HUES64 (cell line): ENCODE data around the gene TBCCD1.

Experiments used
- H3K27ac ChIP-seq: 2 replicates; pipeline ENCODE4 v1.7.0; 2013; ENCODE audit warnings: low read depth, low read length, inconsistent platforms
- H3K27me3 ChIP-seq: 2 replicates; pipeline ENCODE4 v1.6.1; 2013; ENCODE audit warnings: mild to moderate bottlenecking, low read length; ENCODE audit not compliant: insufficient read depth
- H3K36me3 ChIP-seq: 2 replicates; pipeline ENCODE4 v1.6.1; 2013; ENCODE audit warnings: mild to moderate bottlenecking, low read length; ENCODE audit not compliant: insufficient read depth
- H3K4me1 ChIP-seq: 2 replicates; pipeline ENCODE4 v1.6.1; 2013; ENCODE audit warnings: mild to moderate bottlenecking, low read length, moderate library complexity; ENCODE audit not compliant: insufficient read depth
- H3K4me3 ChIP-seq: 2 replicates; pipeline ENCODE4 v1.5.1; 2013; ENCODE audit warnings: mild to moderate bottlenecking, low read length, moderate library complexity
- H3K9ac ChIP-seq: 2 replicates; pipeline ENCODE4 v1.6.1; 2013; ENCODE audit warnings: mild to moderate bottlenecking, low read depth, low read length
- H3K9me3 ChIP-seq: 2 replicates; pipeline ENCODE4 v1.6.1; 2013; ENCODE audit warnings: low read depth, low read length; ENCODE audit not compliant: insufficient read depth
- WGBS: fragments of 150-250, 120-280 bp; methylation state at CpG from one replicate; pipeline ENCODE4 v1.1.7; 2013; ENCODE audit warnings: missing lambda C conversion rate; 5-methylcytosine and 5-hydroxymethylcytosine counted together

The TBCCD1 gene

GRCh38 chr3:186514296-186515002 is 52.7 kb downstream of the TBCCD1 start:
- no peak overlapping the region for H3K4me3 ChIP-seq
- H3K4me1 ChIP-seq = no peaks in the 10 kb centered on the region
- no peak overlapping the region for H3K9ac ChIP-seq
- H3K27me3 ChIP-seq = no peaks in the 10 kb centered on the region
- H3K9me3 ChIP-seq = no peaks in the 10 kb centered on the region
- no peak overlapping the region for H3K27ac ChIP-seq
- no peaks in the 10 kb centered on the region for H3K36me3 ChIP-seq
- WGBS = 82% methylated on average over 3 of the region's 3 CpGs

DNA sequence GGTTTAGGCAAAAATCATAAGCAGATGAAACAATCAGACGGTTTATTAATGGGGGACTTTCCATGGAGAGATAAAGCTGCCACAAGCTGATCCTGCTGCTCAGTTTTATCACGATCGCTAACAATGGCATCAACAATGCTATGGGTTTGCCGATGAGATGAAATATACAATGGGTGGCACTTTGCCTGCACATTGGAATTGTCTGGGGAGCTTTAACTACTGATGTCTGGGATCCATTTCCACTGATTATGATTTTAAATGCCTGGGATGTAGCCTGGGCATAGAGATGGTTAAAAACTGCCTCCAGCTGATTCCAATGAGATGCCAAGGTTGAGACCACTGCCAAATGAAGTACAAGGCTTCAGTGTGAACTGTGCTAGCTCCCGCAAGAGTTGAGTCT is 53.8 kb downstream of the TBCCD1 start:
- H3K4me1 ChIP-seq = no peaks in the 10 kb centered on the region
- WGBS = 91% methylated on average over 5 of the region's 5 CpGs
- H3K27me3 ChIP-seq = no peaks in the 10 kb centered on the region

DNA sequence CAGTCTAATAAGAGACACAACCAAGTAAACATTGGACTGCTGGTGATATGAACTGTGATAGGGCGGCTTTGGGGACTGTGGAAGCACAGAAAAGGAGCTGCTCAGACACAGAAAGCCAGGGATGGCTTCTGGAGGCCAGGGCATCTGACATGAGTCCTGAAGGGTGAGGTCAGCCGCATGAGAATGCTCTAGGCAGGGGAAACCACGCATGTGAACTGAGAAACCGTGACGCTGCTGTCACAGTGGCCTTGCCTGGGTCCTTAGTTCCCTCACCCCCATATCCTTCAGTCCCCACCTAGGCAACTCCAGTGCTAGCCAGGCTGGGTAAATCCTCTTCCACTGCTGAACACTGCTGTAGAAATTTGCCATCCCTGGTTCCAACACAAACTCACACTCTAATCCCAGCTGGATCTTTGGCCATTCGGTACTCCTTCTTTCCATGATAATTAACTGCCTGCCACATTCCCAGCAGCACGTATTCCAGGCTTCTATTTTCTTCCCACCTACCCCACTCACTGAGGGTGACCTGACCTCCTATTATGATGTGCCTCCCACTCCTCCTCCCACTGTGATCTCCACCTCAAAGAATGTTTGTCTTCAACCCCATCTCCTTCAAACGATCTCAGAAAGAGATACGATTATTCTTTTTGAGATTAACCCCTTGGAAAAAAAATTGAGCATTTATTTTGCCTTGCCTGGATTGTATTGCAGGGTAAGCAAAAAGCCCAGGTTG is 54.4 kb downstream of the TBCCD1 start:
- H3K4me1 ChIP-seq = no peaks in the 10 kb centered on the region
- no peak overlapping the region for H3K9ac ChIP-seq
- no peaks in the 10 kb centered on the region for H3K9me3 ChIP-seq
- no peak overlapping the region for H3K4me3 ChIP-seq
- no peaks in the 10 kb centered on the region for H3K27me3 ChIP-seq
- H3K27ac ChIP-seq = no peak overlapping the region
- WGBS = 49% methylated on average over 9 of the region's 9 CpGs
- no peaks in the 10 kb centered on the region for H3K36me3 ChIP-seq

More for the DNA sequence above, 53.8 kb downstream of the TBCCD1 start:
- Histone ChIP-seq H3K4me3 (no peak overlapping the region), H3K27ac (no peak overlapping the region), H3K36me3 (no peaks in the 10 kb centered on the region), H3K9ac (no peak overlapping the region), H3K9me3 (no peaks in the 10 kb centered on the region)

GRCh38 chr3:186511702-186512101 is 55.4 kb downstream of the TBCCD1 start:
- Histone ChIP-seq H3K4me1 (no peaks in the 10 kb centered on the region), H3K27me3 (no peaks in the 10 kb centered on the region), H3K36me3 (no peaks in the 10 kb centered on the region), H3K27ac (no peak overlapping the region), H3K9me3 (no peaks in the 10 kb centered on the region), H3K9ac (no peak overlapping the region), H3K4me3 (no peak overlapping the region)
- WGBS = 81% methylated on average over 5 of the region's 5 CpGs

- 97% methylated on average over 4 of the region's 4 CpGs for WGBS
- no peaks in the 10 kb centered on the region for H3K27me3 ChIP-seq
- no peaks in the 10 kb centered on the region for H3K4me1 ChIP-seq
- no peaks in the 10 kb centered on the region for H3K36me3 ChIP-seq
- no peak overlapping the region for H3K9ac ChIP-seq
- no peaks in the 10 kb centered on the region for H3K9me3 ChIP-seq
- no peak overlapping the region for H3K27ac ChIP-seq
- no peak overlapping the region for H3K4me3 ChIP-seq
These were observed 55.9 kb downstream of the TBCCD1 start for GRCh38 chr3:186511245-186511644.

DNA sequence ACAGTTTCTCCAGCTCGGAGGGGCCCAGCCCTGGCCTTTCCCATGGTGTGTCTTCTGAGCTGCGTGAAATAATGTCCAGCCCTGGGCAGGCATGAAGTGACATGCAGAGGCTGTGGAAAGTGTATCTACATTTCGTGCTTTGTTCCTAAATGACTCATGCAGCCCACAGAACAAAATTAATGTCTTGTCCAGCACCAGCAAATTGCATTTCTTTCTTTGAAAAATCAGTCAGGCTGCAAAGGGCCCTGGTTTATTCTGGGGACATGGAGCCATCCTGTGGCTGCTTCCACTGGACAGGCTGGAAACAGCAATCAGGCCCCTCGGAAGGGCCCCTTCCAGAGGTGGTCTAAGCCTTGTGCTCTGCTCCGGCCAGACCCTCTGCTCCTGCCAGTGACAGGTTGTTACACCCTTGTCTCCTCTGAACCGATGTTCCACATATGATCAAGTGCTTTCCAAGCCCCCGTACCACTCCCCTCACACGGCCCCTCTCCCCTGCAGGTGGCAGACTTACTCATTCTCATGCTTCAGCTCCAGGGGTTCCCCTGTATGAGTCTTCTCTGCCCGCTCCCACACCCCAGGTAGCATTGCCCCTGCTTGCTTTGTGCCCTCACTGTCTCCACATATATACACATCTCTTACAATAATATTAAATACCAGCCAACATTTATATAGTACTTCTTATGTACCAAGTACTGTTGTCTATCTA is 56.6 kb downstream of the TBCCD1 start:
- Histone ChIP-seq H3K36me3 (no peaks in the 10 kb centered on the region), H3K27ac (no peak overlapping the region), H3K27me3 (no peaks in the 10 kb centered on the region), H3K9me3 (no peaks in the 10 kb centered on the region), H3K4me1 (no peaks in the 10 kb centered on the region), H3K4me3 (no peak overlapping the region), H3K9ac (no peak overlapping the region)
- 78% methylated on average over 9 of the region's 9 CpGs for WGBS

DNA sequence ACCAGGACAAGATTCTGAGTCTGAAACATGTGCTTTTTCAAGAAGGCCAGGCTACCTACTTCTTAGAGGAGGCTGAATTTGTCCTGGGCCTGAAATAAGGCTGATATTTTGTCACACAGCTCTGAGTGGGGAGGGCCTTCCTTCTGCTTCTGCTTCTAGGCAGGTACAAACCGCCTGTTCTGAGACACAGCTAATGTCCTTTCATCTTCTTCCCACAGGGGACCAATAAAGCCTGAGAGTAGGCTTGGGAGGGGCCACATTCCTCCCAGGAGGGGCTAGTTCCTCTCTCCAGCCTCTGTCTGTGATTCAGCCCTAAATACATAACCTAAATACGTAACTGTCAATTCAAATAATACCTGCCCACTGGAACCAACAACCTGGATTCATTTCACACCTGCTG is 57.7 kb downstream of the TBCCD1 start:
- Histone ChIP-seq H3K9ac (no peak overlapping the region), H3K36me3 (no peaks in the 10 kb centered on the region), H3K4me1 (no peaks in the 10 kb centered on the region), H3K4me3 (no peak overlapping the region), H3K27ac (no peak overlapping the region), H3K27me3 (no peaks in the 10 kb centered on the region), H3K9me3 (no peaks in the 10 kb centered on the region)
- 86% methylated on average over 2 of the region's 2 CpGs for WGBS

GRCh38 chr3:186506857-186507256 is 60.3 kb downstream of the TBCCD1 start:
- H3K4me3 ChIP-seq = no peak overlapping the region
- WGBS = 81% methylated on average over 2 of the region's 2 CpGs
- H3K36me3 ChIP-seq = no peaks in the 10 kb centered on the region
- H3K27ac ChIP-seq = no peak overlapping the region
- no peaks in the 10 kb centered on the region for H3K9me3 ChIP-seq
- no peak overlapping the region for H3K9ac ChIP-seq
- H3K4me1 ChIP-seq = peaks cover 12% of the 10 kb centered on the region; the same call in 1 of the 2 replicates
- H3K27me3 ChIP-seq = no peaks in the 10 kb centered on the region

DNA sequence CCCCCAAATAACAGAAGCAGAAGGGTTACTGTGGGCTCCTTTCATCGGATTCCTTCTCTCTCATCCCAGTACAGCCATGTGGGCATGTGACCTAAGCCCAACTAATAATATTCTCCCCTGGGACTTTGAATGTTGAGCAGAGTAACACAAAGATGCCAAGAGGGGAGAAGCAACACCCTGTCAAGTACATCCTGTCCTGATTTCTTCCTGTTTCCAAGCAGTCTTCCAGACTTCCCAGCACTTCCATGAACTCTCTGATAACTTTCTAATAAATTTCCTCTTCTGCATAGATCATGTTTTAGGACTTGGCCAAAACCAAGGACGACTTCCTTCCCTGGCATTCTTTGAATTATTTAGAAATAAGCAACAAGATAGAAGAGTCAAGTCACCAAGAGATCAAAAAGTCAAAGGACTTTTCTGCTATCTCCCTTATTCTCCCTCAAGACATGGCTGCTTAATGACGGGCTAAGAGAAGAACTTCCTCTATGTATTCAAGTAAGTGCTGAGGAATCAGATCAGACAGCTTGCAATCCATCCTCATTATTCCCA is 60.9 kb downstream of the TBCCD1 start:
- Histone ChIP-seq H3K4me3 (no peak overlapping the region), H3K27ac (no peak overlapping the region), H3K9me3 (no peaks in the 10 kb centered on the region), H3K27me3 (no peaks in the 10 kb centered on the region), H3K4me1 (peaks cover 12% of the 10 kb centered on the region; the same call in 1 of the 2 replicates), H3K36me3 (no peaks in the 10 kb centered on the region), H3K9ac (no peak overlapping the region)
- 82% methylated on average over 3 of the region's 3 CpGs for WGBS

DNA sequence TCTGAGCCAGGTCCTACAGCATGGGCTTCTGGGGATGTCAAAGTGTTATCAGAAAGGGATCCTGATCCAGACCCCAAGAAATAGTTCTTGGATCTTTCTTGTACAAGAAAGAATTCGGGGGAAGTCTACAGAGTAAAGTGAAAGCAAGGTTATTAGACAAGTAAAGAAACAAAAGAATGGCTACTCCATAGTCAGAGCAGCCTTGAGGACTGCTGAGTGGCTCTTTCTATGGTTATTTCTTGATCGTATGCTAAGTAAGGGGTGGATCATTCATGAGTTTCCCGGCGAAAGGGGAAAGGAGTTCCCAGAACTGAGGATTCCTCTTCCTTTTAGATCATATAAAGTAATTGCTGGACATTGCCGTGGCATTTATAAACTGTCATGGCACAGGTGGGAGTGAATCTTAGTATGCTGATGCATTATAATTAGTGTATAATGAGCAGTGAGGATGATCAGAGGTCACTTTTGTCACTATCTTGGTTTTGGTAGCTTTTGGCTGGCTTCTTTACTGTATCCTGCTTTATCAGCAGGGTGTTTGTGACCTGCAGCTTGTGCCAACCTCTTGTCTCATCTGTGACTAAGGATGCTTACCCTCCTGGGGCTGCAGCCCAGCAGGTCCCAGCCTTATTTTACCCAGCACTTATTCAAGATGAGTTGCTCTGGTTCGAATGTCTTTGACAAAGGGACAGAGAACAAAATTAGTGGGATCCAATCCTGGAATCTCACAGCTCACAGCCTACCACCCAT is 64.0 kb downstream of the TBCCD1 start:
- Histone ChIP-seq H3K27me3 (no peaks in the 10 kb centered on the region), H3K4me3 (no peak overlapping the region), H3K9ac (no peak overlapping the region), H3K36me3 (no peaks in the 10 kb centered on the region), H3K27ac (no peak overlapping the region), H3K9me3 (no peaks in the 10 kb centered on the region), H3K4me1 (peaks cover 12% of the 10 kb centered on the region; the same call in 1 of the 2 replicates)
- WGBS = 92% methylated on average over 6 of the region's 6 CpGs
